Body of pancreas (tissue), 4 donors: ENCODE measurements around the gene SLC5A4. TPM values are rescaled to one million over a fixed set of nuclear protein-coding genes. Genes with fewer than 3 reads are reported as not detected.

Experiments used
- ATAC-seq: fragments of 150-250 bp; one replicate; pipeline ENCODE4 v1.9.1; 2016
- DNase-seq, 4 donors: peaks; one replicate each; pipeline ENCODE4 v3.0.0-alpha.2; 2019
- H3K27ac ChIP-seq, 4 donors: fragments of 200-600 bp; sonication (generic); 1 replicate in 3 of 4; 2 replicates in 1 of 4; pipeline versions ENCODE4 v1.5.1 to v1.6.1; 2016 to 2019; ENCODE audit warnings: mild to moderate bottlenecking in 1 of 4, mixed read lengths in 1 of 4, moderate library complexity in 1 of 4
- H3K27me3 ChIP-seq, 2 donors: fragments of 200-600 bp; sonication (generic); one replicate each; pipeline ENCODE4 v1.6.0; 2016; ENCODE audit warnings: mild to moderate bottlenecking in 1 of 2
- H3K36me3 ChIP-seq, 2 donors: fragments of 200-600 bp; sonication (generic); replicated peaks in 1 of 2; 2 replicates each; pipeline ENCODE4 v1.5.1; 2016; ENCODE audit warnings: low read depth in 2 of 2; ENCODE audit not compliant: insufficient read depth in 1 of 2
- H3K4me1 ChIP-seq: fragments of 200-600 bp; sonication (generic); one replicate; pipeline ENCODE4 v1.6.0; 2016
- H3K4me3 ChIP-seq, 2 donors: fragments of 200-600 bp; sonication (generic); 1 replicate in 1 of 2; 2 replicates in 1 of 2; pipeline ENCODE4 v1.5.1; 2016 to 2019
- H3K9me3 ChIP-seq, 3 donors: fragments of 200-600 bp; sonication (generic); 1 replicate in 2 of 3; 2 replicates in 1 of 3; pipeline ENCODE4 v1.5.1; 2016
- CTCF ChIP-seq, 7 experiments: fragments of 450-650 bp in 4 of 7; fragments of 200-600 bp in 3 of 7; sonication (generic) in 3 of 7; IDR thresholded peaks; one replicate each; pipeline ENCODE4 v1.5.1; 2016 to 2019; ENCODE audit warnings: antibody characterized with exemption in 7 of 7
- POLR2A ChIP-seq, 3 donors: fragments of 450-650 bp; IDR thresholded peaks; one replicate each; pipeline ENCODE4 v1.6.1; 2016; ENCODE audit warnings: antibody characterized with exemption in 3 of 3, mild to moderate bottlenecking in 2 of 3
- WGBS, 2 donors: methylation state at CpG; one replicate each; pipeline ENCODE4 v1.1.5; 2017; 5-methylcytosine and 5-hydroxymethylcytosine counted together
- intact Hi-C: fragments of 100-400 bp; cut with DNase I; formaldehyde crosslinking; loops from one replicate; pipeline ENCODE4 v1.15.1; 2023
- total RNA-seq, 2 donors: library from RNA; depleted of rRNA; stranded (reverse); fragments of >200 nt; gene quantifications; one replicate each; pipeline ENCODE4 v1.1.0, GENCODE V29; 2016

SLC5A4 gene
- total RNA-seq, 2 donors from 2014 or later, result 0.26 to 0.33 TPM

DNA sequence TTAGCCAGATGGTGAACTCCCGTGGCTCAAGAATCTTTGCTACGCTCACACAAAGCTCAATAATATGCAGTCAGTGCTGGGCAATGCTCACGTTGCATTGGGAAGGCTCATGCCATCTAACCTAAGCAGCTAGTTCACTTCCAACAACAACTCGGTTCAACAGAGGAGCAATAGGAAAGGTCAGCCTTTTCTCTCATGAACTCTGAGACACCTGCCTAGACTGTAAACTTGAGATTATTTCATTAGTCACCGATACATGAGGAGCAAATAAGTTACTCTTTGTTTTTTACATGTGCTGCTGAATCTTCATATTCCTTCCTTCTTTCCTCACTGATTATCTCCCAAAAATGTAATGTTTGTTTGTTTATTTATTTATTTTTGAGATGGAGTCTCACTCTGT lies 9.0 kb downstream of the SLC5A4 start:
- WGBS, 2 donors, result 75 to 76% methylated on average over 5 of the region's 5 CpGs
- H3K27ac ChIP-seq, result no peak overlapping the region
- intact Hi-C loops, result no loop called here
- no peak overlapping the region for H3K4me3 ChIP-seq
- no peak for DNase-seq
- no peaks in the 10 kb centered on the region for H3K27me3 ChIP-seq
- no peak for ATAC-seq
- H3K9me3 ChIP-seq, result no peaks in the 10 kb centered on the region
- H3K4me1 ChIP-seq, result no peaks in the 10 kb centered on the region
- no peaks in the 10 kb centered on the region for H3K36me3 ChIP-seq
- TF ChIP-seq POLR2A (IDR thresholded peaks at IDR 0.05) (no peak), CTCF (IDR thresholded peaks at IDR 0.05) (no peak)

- H3K27me3 ChIP-seq, result no peaks in the 10 kb centered on the region
- WGBS, 2 donors, result 9 to 25% methylated on average over 3 of the region's 3 CpGs
- no peak for DNase-seq
- no peaks in the 10 kb centered on the region for H3K4me1 ChIP-seq
- no peak for TF ChIP-seq POLR2A (IDR thresholded peaks at IDR 0.05)
- TF ChIP-seq CTCF (IDR thresholded peaks at IDR 0.05), result no peak
- no peak for ATAC-seq
- H3K9me3 ChIP-seq, result no peaks in the 10 kb centered on the region
- H3K4me3 ChIP-seq, result no peak overlapping the region
- H3K27ac ChIP-seq, result no peak overlapping the region
- intact Hi-C loops, result no loop called here
- no peaks in the 10 kb centered on the region for H3K36me3 ChIP-seq
Observed at GRCh38 chr22:32245042-32245441, 10.1 kb downstream of the SLC5A4 start.

DNA sequence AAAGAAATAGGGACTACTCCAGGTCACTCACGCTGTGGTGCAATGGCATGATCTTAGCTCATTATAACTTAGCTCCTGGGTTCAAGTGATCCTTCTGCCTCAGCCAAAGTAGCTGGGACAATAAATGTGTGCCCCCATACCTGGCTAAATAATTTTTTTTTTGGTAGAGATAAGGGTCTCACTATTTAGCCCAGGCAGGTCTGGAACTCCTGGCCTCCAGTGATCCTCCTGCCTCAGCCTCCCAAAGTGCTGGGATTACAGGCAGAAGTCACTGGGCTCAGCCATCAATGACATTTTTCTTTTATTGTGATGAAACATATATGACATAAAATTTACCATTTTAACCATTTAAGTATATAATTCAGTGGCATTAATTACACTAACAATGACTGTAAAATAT lies 10.6 kb downstream of the SLC5A4 start:
- Histone ChIP-seq H3K27ac (no peak overlapping the region), H3K4me3 (no peak overlapping the region), H3K9me3 (no peaks in the 10 kb centered on the region), H3K4me1 (no peaks in the 10 kb centered on the region), H3K36me3 (no peaks in the 10 kb centered on the region), H3K27me3 (no peaks in the 10 kb centered on the region)
- WGBS, 2 donors, result 87 to 96% methylated on average over 1 of the region's 1 CpG
- no peak for TF ChIP-seq CTCF (IDR thresholded peaks at IDR 0.05)
- TF ChIP-seq POLR2A (IDR thresholded peaks at IDR 0.05), result no peak
- intact Hi-C loops, result no loop called here
- ATAC-seq (no peak), DNase-seq (no peak)

DNA sequence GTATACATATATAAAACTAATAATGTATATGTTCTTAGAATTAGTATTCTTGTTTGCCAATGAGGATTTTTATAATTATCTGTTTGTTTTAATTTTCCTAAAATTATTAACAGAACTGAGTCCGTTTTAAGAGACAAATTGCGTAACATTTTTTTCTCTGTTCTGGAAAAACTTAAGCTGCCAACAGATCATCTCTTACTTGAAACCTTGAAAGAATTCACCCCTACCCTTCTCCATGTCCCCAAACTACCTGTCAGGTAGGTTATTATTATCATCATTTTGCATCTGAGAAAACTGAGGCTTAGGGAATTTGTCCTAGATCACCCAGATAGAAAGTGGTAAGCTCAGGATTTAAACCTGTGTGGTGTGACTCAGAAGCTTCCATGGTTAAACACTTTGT lies 14.7 kb downstream of the SLC5A4 start:
- ATAC-seq, result no peak

More for the DNA sequence above, 14.7 kb downstream of the SLC5A4 start:
- TF ChIP-seq POLR2A (IDR thresholded peaks at IDR 0.05) (no peak), CTCF (IDR thresholded peaks at IDR 0.05) (no peak)
- Histone ChIP-seq H3K27me3 (no peaks in the 10 kb centered on the region), H3K9me3 (no peaks in the 10 kb centered on the region), H3K4me1 (no peaks in the 10 kb centered on the region), H3K36me3 (no peaks in the 10 kb centered on the region), H3K27ac (no peak overlapping the region), H3K4me3 (no peak overlapping the region)
- DNase-seq, result no peak
- 39 to 46% methylated on average over 2 of the region's 2 CpGs for WGBS, 2 donors
- intact Hi-C loops, result no loop called here
